ENCODE data around the gene CELA3A.

DNA sequence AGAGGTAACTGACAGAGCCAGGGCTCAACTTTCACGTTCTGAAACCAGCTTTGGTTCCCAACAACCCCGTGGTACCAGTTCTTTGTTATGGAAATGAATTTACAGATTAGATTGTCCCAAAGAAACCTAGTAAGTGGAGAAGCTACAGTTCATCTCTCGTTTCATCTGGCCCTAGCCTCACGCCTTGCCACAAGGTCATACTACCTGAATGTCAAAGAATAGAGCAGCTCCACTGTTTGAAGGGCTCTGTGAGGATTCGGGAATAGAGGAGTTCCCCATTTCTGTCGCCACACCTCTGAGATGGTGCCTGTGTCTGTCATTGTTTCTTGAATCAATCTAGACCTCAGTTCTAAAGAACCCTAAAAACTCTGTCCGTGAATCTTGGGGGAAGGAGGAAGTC, 36.1 kb downstream of the CELA3A start:
- TF ChIP-seq, protein P1, sequence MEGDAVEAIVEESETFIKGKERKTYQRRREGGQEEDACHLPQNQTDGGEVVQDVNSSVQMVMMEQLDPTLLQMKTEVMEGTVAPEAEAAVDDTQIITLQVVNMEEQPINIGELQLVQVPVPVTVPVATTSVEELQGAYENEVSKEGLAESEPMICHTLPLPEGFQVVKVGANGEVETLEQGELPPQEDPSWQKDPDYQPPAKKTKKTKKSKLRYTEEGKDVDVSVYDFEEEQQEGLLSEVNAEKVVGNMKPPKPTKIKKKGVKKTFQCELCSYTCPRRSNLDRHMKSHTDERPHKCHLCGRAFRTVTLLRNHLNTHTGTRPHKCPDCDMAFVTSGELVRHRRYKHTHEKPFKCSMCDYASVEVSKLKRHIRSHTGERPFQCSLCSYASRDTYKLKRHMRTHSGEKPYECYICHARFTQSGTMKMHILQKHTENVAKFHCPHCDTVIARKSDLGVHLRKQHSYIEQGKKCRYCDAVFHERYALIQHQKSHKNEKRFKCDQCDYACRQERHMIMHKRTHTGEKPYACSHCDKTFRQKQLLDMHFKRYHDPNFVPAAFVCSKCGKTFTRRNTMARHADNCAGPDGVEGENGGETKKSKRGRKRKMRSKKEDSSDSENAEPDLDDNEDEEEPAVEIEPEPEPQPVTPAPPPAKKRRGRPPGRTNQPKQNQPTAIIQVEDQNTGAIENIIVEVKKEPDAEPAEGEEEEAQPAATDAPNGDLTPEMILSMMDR (IDR thresholded peaks at IDR 0.05): no peak
- no peak for TF ChIP-seq POLR2A (IDR thresholded peaks at IDR 0.05)
